ENCODE measurements around the gene ENPP3.

- TF ChIP-seq CTCF (IDR thresholded peaks at IDR 0.05) (no peak), POLR2A (IDR thresholded peaks at IDR 0.05) (no peak)
These were observed 150.9 kb downstream of the ENPP3 start for GRCh38 chr6:131787766-131788712.

Measured in testis (tissue), 2 donors.